GM18907 (cell line): Measurements from ENCODE around the gene PRAMEF33.
"Not testable (repeated sequence)": the region's sequence is repeated elsewhere in the genome, so short reads cannot be mapped to it uniquely, and the experiment has no call there.

Source experiments
- ATAC-seq: cut with Tn5 transposase; IDR thresholded peaks from one replicate; pipeline ENCODE4 v1.9.1; 2021; ENCODE audit warnings: mild to moderate bottlenecking, moderate library complexity; ENCODE audit not compliant: unreplicated experiment

The PRAMEF33 gene

DNA sequence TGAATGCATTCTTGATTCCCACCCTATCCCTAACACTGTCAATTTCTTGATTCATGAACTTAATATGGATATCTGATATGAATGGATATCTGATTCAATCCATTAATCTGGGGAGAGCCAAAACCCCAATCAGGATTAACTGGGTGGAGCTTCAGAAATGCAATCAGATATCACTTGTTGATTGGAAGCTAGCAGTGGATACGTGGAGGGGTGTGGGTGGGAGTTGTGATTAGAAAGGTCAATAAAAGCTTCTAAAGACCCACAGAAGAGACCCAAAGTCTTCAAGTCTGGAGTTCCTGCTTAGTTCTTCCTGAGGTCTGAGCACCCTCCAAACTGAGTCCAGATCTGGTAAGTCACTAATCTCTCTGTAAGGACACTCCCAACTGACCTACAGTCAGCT lies at the start of gene PRAMEF33:
Gene PRAMEF33 (plus strand): TSS at position 301 of the 400 bp plus-strand sequence. CDS start 2,416 bp downstream, outside the sequence.
- not testable (repeated sequence) for ATAC-seq

GRCh38 chr1:13253898-13254297 lies 49.4 kb upstream of the PRAMEF33 start, which contains the start of gene PRAMEF5:
TSS of gene PRAMEF5 (plus strand) at chr1:13254198. CDS start at chr1:13259269, 5,071 bp downstream.
- ATAC-seq: not testable (repeated sequence)

DNA sequence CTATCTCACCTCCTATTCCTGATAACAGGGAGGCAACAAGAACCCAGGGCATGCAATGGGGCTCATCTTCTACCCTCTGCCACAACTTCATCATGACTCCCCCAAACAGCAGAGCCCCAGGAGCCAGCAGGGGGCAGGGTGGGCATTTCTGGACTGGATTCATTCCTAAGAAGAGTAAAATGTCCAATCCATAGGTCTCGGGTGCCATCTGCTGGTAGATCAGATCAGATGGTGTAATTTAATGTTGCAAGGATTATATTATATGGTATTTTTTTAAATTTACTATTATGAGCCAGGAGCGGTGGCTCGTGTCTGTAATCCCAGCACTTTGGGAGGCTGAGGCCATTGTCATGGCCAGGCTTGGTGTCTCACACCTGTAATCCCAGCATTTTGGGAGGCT lies 38.2 kb upstream of the PRAMEF33 start:
- not testable (repeated sequence) for ATAC-seq

- not testable (repeated sequence) for ATAC-seq
These were observed 26.3 kb upstream of the PRAMEF33 start for GRCh38 chr1:13277016-13277415.

DNA sequence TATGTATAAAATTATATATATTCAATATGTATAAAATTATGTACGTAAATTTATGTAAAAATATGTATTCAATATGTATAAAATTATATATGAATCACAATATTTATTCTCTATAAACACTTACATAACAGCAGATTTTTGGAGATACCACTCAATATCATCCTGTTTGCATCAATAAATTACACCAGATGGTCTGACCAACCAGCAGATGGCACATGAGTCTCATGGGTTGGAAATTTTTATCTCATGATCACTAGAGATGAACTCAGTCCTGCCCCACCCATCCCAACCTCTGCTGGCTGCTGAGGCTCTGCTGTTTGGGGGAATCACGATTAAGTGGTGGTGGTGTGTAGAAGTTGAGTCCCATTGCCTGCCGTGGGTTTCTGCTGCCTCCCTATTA lies 23.7 kb upstream of the PRAMEF33 start:
- not testable (repeated sequence) for ATAC-seq

DNA sequence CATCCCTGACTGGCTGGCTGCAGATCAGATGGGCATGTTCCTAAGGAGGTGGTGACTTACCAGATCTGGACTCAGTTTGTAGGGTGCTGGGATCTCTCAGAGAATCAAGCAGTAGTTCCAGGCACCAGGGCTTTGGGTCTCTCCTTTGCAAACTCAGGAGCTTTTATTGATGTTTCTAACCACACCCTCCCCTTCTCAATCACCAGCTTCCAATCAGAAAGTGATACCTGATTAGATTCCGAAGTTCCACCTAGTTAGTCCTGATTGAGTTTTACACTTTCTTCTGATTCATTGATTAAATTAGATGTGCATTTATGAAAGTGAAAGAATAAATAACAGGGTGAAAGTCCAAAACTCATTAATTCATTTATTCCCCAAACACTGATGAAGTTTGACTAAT lies 18.3 kb upstream of the PRAMEF33 start, which contains the start of gene PRAMEF8:
Gene PRAMEF8 (minus strand): TSS at position 101 of the 400 bp plus-strand sequence. CDS start 1,046 bp downstream, outside the sequence.
- not testable (repeated sequence) for ATAC-seq

- ATAC-seq: not testable (repeated sequence)
These were observed 14.3 kb upstream of the PRAMEF33 start for GRCh38 chr1:13289030-13289429.

- ATAC-seq: not testable (repeated sequence)
These were observed 6.0 kb upstream of the PRAMEF33 start for GRCh38 chr1:13297216-13297931.

GRCh38 chr1:13298699-13299098 lies 4.6 kb upstream of the PRAMEF33 start:
- not testable (repeated sequence) for ATAC-seq

- ATAC-seq: not testable (repeated sequence)
These were observed 1.1 kb upstream of the PRAMEF33 start for GRCh38 chr1:13302197-13302596.

- not testable (repeated sequence) for ATAC-seq
These were observed 11.9 kb downstream of the PRAMEF33 start, which contains the start of gene PRAMEF15 for GRCh38 chr1:13315281-13315680. TSS of gene PRAMEF15 (plus strand) at chr1:13315581. CDS start at chr1:13318408, 2,827 bp downstream.

GRCh38 chr1:13342496-13342895 lies 39.2 kb downstream of the PRAMEF33 start:
- not testable (repeated sequence) for ATAC-seq

DNA sequence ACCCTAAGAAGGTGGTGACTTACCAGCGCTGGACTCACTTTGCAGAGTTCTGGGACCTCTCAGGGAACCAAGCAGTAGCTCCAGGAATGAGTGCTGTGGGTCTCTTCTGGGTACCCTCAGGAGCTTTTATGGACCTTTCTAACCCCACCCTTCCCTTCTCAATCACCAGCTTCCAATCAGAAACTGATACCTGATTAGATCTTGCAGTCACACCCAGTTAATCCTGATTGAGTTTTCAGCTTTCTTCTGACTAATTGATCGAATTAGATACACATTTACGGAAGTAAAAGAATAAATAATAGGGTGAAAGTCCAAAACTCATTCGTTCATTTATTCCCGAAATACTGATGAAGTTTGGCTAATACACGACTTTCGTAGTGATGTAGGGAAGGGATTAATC lies 43.7 kb downstream of the PRAMEF33 start, which contains the start of gene PRAMEF14:
Gene PRAMEF14 (minus strand): TSS at position 101 of the 400 bp plus-strand sequence. CDS start 1,820 bp downstream, outside the sequence.
- ATAC-seq: not testable (repeated sequence)

GRCh38 chr1:13353476-13353875 lies 50.1 kb downstream of the PRAMEF33 start:
- ATAC-seq: not testable (repeated sequence)

- not testable (repeated sequence) for ATAC-seq
These were observed 51.1 kb downstream of the PRAMEF33 start for GRCh38 chr1:13354475-13354874.

GRCh38 chr1:13356774-13357173 lies 53.4 kb downstream of the PRAMEF33 start:
- ATAC-seq: not testable (repeated sequence)
